PC-9 (cell line): ENCODE data around the gene SMARCD1. TPM values are rescaled to one million over a fixed set of nuclear protein-coding genes. Genes with fewer than 3 reads are reported as not detected.

Experiments used
- BruUV-seq: library from RNA; stranded (reverse); fragments of 400-500 nt; replicated peaks from 2 replicates; lab custom pipeline; 2021; lab: Mats Ljungman, UMichigan
- CTCF ChIA-PET: fragments of 300-600 bp; sonication (Branson Sonifier 250); formaldehyde crosslinking; loops from one replicate; lab custom pipeline; 2022; ENCODE audit warnings: antibody characterized with exemption; lab: Charles Lee
- POLR2A ChIA-PET: fragments of 300-600 bp; sonication (Branson Sonifier 250); formaldehyde crosslinking; loops from one replicate; lab custom pipeline; 2022; ENCODE audit warnings: antibody characterized with exemption; ENCODE audit not compliant: unreplicated experiment; lab: Charles Lee
- DNase-seq, 2 experiments: peaks; one replicate each; pipeline versions ENCODE4 v3.0.0 to v3.0.0-alpha.2; 2015 to 2022; ENCODE audit warnings: mixed read lengths in 1 of 2
- H2AFZ ChIP-seq: fragments of 200-600 bp; sonication (generic); 2 replicates; pipeline ENCODE4 v1.8.1; 2017; ENCODE audit warnings: antibody characterized with exemption
- H3F3A ChIP-seq: fragments of 200-600 bp; sonication (generic); 2 replicates; pipeline ENCODE4 v1.8.1; 2017; ENCODE audit warnings: antibody characterized with exemption, mild to moderate bottlenecking, low read depth; ENCODE audit not compliant: insufficient read depth
- H3K27ac ChIP-seq: fragments of 200-600 bp; sonication (generic); 2 replicates; pipeline ENCODE4 v1.6.1; 2016; ENCODE audit warnings: mixed run types
- H3K27me3 ChIP-seq: fragments of 200-600 bp; sonication (generic); 2 replicates; pipeline ENCODE4 v1.6.1; 2016; ENCODE audit warnings: low read depth, mixed run types; ENCODE audit not compliant: insufficient read depth
- H3K36me3 ChIP-seq: fragments of 200-600 bp; sonication (generic); 2 replicates; pipeline ENCODE4 v1.6.1; 2016; ENCODE audit warnings: low read depth, mixed run types
- H3K4me1 ChIP-seq: fragments of 200-600 bp; sonication (generic); replicated peaks from 2 replicates; pipeline ENCODE4 v1.6.1; 2016; ENCODE audit warnings: mixed run types; ENCODE audit not compliant: insufficient read depth
- H3K4me2 ChIP-seq: fragments of 200-600 bp; sonication (generic); 2 replicates; pipeline ENCODE4 v1.6.1; 2017; ENCODE audit warnings: mixed run types
- H3K4me3 ChIP-seq: fragments of 200-600 bp; sonication (generic); 2 replicates; pipeline ENCODE4 v1.6.1; 2016; ENCODE audit warnings: mixed run types
- H3K79me2 ChIP-seq: fragments of 200-600 bp; sonication (generic); 2 replicates; pipeline ENCODE4 v1.6.1; 2017; ENCODE audit warnings: low read depth, mixed run types
- H3K9me2 ChIP-seq: fragments of 200-600 bp; sonication (generic); 2 replicates; pipeline ENCODE4 v1.8.1; 2017; ENCODE audit warnings: mild to moderate bottlenecking; ENCODE audit not compliant: insufficient read depth
- H3K9me3 ChIP-seq: fragments of 200-600 bp; sonication (generic); 2 replicates; pipeline ENCODE4 v1.8.1; 2016; ENCODE audit warnings: low read depth; ENCODE audit not compliant: insufficient read depth
- H4K20me1 ChIP-seq: fragments of 200-600 bp; sonication (generic); 2 replicates; pipeline ENCODE4 v1.8.1; 2017; ENCODE audit not compliant: insufficient read depth
- EZH2 ChIP-seq: fragments of 200-600 bp; sonication (generic); IDR thresholded peaks from 2 replicates; pipeline ENCODE4 v1.8.0; 2017; ENCODE audit warnings: antibody characterized with exemption, low read depth
- intact Hi-C: fragments of 100-400 bp; cut with micrococcal nuclease; formaldehyde crosslinking; loops from one replicate; pipeline ENCODE4 v1.10.0; 2022; ENCODE audit not compliant: unreplicated experiment
- total RNA-seq: library from RNA; stranded (reverse); gene quantifications from 2 replicates; pipeline ENCODE4 v1.2.3, GENCODE V29; 2021
- TF ChIP-seq, protein P1 (sequence below): fragments of 200-600 bp; sonication (generic); conservative IDR thresholded peaks from 2 replicates; pipeline ENCODE4 v1.6.1; 2017; ENCODE audit warnings: mixed run types, antibody characterized with exemption, mild to moderate bottlenecking, moderate library complexity

The SMARCD1 gene
- total RNA-seq, 1 experiment from 2014 or later: 48.8 TPM

DNA sequence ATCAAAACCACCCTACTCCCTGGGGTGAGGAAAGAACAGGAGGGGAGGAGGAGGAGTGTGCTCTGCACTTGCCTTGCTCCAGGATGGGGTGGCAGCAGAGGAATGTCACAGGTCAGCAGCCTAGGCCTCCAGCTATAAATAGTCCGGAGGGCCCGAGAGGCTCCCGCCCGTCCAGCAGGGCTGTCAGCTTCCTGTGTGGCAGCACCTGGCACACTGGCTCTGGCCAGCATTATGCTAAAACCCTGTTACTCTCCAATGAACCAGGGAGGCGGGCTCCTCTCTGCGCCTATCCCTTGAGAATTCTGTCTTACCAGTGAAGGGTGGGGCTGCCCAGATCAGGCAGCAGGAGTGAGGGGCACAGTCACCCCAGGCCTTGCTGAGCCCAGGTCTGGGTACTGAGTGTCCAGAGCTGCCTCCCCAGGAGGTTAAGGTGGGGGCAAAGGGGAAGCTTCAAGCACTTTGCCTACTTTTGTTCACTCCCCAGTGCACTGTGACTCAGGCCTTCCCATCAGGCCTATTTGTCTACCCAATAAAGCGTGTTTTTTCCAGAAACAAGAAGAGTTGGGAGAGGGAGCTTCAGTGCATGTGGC is 25.7 kb downstream of the SMARCD1 start:
- no TSS peak for BruUV-seq
- H3K9me2 ChIP-seq: no peaks in the 10 kb centered on the region
- intact Hi-C loops: loop anchor here (1.0 to 2.0 kb wide), 4 partner anchors 26 to 268 kb away; partner anchors contain the start of genes BCDIN3D, CERS5 and SMARCD1
- TF ChIP-seq EZH2: no peak
- TF ChIP-seq, protein P1, sequence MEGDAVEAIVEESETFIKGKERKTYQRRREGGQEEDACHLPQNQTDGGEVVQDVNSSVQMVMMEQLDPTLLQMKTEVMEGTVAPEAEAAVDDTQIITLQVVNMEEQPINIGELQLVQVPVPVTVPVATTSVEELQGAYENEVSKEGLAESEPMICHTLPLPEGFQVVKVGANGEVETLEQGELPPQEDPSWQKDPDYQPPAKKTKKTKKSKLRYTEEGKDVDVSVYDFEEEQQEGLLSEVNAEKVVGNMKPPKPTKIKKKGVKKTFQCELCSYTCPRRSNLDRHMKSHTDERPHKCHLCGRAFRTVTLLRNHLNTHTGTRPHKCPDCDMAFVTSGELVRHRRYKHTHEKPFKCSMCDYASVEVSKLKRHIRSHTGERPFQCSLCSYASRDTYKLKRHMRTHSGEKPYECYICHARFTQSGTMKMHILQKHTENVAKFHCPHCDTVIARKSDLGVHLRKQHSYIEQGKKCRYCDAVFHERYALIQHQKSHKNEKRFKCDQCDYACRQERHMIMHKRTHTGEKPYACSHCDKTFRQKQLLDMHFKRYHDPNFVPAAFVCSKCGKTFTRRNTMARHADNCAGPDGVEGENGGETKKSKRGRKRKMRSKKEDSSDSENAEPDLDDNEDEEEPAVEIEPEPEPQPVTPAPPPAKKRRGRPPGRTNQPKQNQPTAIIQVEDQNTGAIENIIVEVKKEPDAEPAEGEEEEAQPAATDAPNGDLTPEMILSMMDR: no peak
- peaks cover 36% of the 10 kb centered on the region for H3K79me2 ChIP-seq
- H3K27me3 ChIP-seq: no peaks in the 10 kb centered on the region
- peak; percentile 84 for DNase-seq
- peaks cover 38% of the 10 kb centered on the region for H3F3A ChIP-seq
- POLR2A ChIA-PET: interaction anchor here (0.5 to 1.9 kb wide), 13 partner anchors 26 to 370 kb away, joined by 3 to 21 read pairs (median 4); partner anchors contain the start of genes CERS5, LARP4, NCKAP5L and SMARCD1
- peak overlapping the region; percentile 80 for H3K27ac ChIP-seq
- peaks cover 14% of the 10 kb centered on the region for H4K20me1 ChIP-seq
- peaks cover 43% of the 10 kb centered on the region for H3K4me1 ChIP-seq
- no peaks in the 10 kb centered on the region for H3K36me3 ChIP-seq
- peak overlapping the region; percentile 67 for H2AFZ ChIP-seq
- H3K4me2 ChIP-seq: peak overlapping the region; percentile 75
- H3K4me3 ChIP-seq: peak overlapping the region; percentile 41; the same call in 1 of the 2 replicates
- CTCF ChIA-PET: interaction anchor here (0.6 to 4.1 kb wide), 10 partner anchors 14 to 1376 kb away, joined by 3 to 21 read pairs (median 4); partner anchors contain the start of genes DIP2B, SMARCD1 and TMBIM6
- H3K9me3 ChIP-seq: no peaks in the 10 kb centered on the region

DNA sequence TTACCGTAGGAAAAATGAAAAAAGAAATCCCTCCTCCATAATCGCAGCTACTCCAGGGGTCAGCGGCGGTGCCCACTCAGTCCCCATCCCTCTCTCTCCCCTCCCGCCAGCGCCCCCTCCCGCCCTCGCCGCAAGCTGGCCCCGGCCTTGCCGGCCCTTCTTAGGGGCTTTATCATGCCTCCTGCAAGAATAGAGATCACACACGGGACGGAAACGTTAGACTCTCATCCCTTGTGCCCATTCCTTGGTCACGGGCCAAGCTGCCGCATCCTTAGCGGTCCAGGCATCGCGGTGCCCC is 26.2 kb downstream of the SMARCD1 start:
- Histone ChIP-seq H2AFZ (no peak overlapping the region), H3K9me3 (no peaks in the 10 kb centered on the region), H3K4me1 (peaks cover 43% of the 10 kb centered on the region), H3K27me3 (no peaks in the 10 kb centered on the region), H3K4me3 (peak overlapping the region; percentile 12; the same call in 1 of the 2 replicates), H3K9me2 (no peaks in the 10 kb centered on the region), H3K36me3 (no peaks in the 10 kb centered on the region; the same call in 1 of the 2 replicates), H3K27ac (peak overlapping the region; percentile 80), H3K4me2 (peak overlapping the region; percentile 75), H4K20me1 (peaks cover 19% of the 10 kb centered on the region), H3F3A (peaks cover 38% of the 10 kb centered on the region), H3K79me2 (peaks cover 41% of the 10 kb centered on the region)
- POLR2A ChIA-PET: interaction anchor here (0.6 to 1.9 kb wide), 6 partner anchors 16 to 370 kb away, joined by 3 to 10 read pairs (median 8); partner anchors contain the start of genes CERS5, NCKAP5L, SMARCD1 and TMBIM6
- CTCF ChIA-PET: interaction anchor here (0.6 to 4.1 kb wide), 9 partner anchors 24 to 1377 kb away, joined by 3 to 21 read pairs (median 5); partner anchors contain the start of genes SMARCD1 and TMBIM6
- BruUV-seq: no TSS peak
- no peak for DNase-seq
- TF ChIP-seq, protein P1: no peak; the same call in 1 of the 2 replicates
- TF ChIP-seq EZH2: no peak
- intact Hi-C loops: loop anchor here (1.0 to 2.0 kb wide), 4 partner anchors 27 to 268 kb away; partner anchors contain the start of genes BCDIN3D, CERS5 and SMARCD1

DNA sequence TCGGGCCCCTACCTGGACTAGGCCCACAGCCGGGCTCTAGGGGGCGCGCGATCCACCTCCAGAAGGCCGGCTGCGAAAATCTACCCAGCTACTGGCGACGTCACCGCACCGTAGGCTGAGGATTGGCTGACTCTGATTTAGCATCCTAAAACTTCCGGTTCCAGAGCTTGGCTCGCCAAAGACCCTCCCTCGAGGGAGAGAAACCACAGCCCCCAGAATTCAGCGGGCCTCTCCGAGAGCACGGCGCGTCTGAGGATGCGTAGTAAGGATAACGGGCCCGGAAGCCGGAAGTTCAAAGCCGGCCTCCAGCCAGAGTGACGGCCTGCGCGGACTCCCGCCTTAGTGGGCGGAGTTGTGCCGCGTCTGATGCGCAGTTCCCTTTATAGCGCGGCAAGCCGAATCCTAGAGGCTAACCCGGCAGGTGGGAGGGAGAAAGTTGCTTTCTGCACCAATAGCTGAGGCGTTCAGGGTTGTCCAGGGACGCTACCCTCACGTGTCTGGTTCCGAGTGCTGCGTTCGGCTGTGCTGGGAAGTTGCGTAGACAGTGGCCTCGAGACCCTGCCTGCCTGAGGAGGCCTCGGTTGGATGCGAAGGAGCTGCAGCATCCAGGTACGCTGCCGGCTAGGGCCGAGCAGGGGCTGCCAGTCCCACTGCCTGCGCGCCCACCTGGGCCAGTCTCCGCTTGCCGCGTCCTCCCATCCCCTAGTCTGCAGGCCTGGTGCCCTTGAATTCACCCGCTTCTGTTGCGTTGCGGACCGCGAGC is 26.7 kb downstream of the SMARCD1 start, which contains the start of gene COX14:
Gene COX14 (plus strand): TSS at position 544 of the 763 bp plus-strand sequence. CDS start 7,808 bp downstream, outside the sequence.
- Histone ChIP-seq H3K79me2 (peaks cover 46% of the 10 kb centered on the region), H3K4me1 (peaks cover 43% of the 10 kb centered on the region), H3F3A (peaks cover 38% of the 10 kb centered on the region), H3K4me2 (peak within 1 kb of the TSS; percentile 75), H3K9me2 (no peaks in the 10 kb centered on the region), H3K27ac (peak within 1 kb of the TSS; percentile 80), H3K36me3 (peaks cover 2% of the 10 kb centered on the region), H3K27me3 (no peaks in the 10 kb centered on the region), H3K4me3 (peak within 1 kb of the TSS; percentile 74), H4K20me1 (peaks cover 25% of the 10 kb centered on the region), H2AFZ (peak within 1 kb of the TSS; percentile 85), H3K9me3 (no peaks in the 10 kb centered on the region)
- intact Hi-C loops: loop anchor here (1.0 to 2.0 kb wide), 4 partner anchors 27 to 269 kb away; partner anchors contain the start of genes BCDIN3D, CERS5 and SMARCD1
- ChIA-PET CTCF (interaction anchor here (0.6 to 4.1 kb wide), 15 partner anchors 10 to 984 kb away, joined by 3 to 21 read pairs (median 5); partner anchors contain the start of genes CERS5, SMARCD1 and TMBIM6), POLR2A (interaction anchor here (0.5 to 1.9 kb wide), 7 partner anchors 15 to 1957 kb away, joined by 3 to 10 read pairs (median 5); partner anchors contain the start of genes CERS5, SMARCD1 and TMBIM6)
- BruUV-seq: no TSS peak
- no peak for TF ChIP-seq EZH2
- TF ChIP-seq, protein P1: peak; percentile 86; the same call in 1 of the 2 replicates
- peak; percentile 98 for DNase-seq
